CD4-positive, alpha-beta T cell treated with Interleukin-1 beta for 1 hour (primary cell): ENCODE results near the gene DPP10.
"Not testable (repeated sequence)": the region's sequence is repeated elsewhere in the genome, so short reads cannot be mapped to it uniquely, and the experiment has no call there.

Experiments
- DNase-seq, 2 donors: peaks; one replicate each; pipeline ENCODE4 v3.0.0-alpha.2; 2020 to 2022

Gene DPP10

GRCh38 chr2:114517580-114517979 lies 75.1 kb downstream of the DPP10 start:
- DNase-seq, result no peak

DNA sequence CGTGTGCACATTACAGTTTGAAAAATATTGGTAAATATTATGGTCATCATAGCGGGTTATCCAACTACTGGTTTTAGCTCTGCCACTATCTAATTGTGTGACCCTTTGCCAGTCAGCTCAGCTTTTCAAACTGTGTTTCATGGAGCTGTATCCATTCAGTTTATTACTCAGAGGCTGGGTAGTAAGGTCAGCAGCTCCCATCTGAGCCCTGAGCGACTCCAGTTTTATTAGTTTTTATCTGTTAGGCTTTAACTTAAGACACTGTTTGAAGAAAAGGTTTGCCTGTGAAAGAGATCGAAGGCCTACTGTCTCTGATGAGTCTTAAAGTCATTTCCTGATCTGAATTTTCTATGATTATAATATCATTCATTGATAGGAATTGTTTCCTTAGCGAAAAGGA lies 76.3 kb downstream of the DPP10 start:
- no peak for DNase-seq

GRCh38 chr2:114522612-114523011 lies 80.2 kb downstream of the DPP10 start:
- not testable (repeated sequence) for DNase-seq

DNA sequence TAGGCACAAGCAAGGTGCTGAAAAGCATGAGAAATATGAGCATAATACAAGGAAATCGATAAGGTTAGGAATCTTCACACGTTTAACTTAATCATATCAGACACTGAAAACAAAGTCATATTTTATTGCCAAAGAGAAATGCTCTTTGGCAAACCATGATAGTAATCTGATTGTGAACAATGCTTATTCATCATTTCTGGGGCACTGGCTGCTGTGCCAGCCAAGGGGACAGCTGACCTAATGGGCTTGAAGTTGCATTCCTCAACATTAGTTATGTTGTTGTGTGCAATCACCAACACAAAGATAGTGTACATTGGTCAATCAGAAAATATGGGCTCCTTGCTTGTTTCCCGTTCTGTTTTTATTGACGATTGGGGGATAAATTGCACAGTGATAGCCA lies 83.5 kb downstream of the DPP10 start:
- DNase-seq, result no peak

GRCh38 chr2:114526841-114527240 lies 84.4 kb downstream of the DPP10 start:
- no peak for DNase-seq

DNA sequence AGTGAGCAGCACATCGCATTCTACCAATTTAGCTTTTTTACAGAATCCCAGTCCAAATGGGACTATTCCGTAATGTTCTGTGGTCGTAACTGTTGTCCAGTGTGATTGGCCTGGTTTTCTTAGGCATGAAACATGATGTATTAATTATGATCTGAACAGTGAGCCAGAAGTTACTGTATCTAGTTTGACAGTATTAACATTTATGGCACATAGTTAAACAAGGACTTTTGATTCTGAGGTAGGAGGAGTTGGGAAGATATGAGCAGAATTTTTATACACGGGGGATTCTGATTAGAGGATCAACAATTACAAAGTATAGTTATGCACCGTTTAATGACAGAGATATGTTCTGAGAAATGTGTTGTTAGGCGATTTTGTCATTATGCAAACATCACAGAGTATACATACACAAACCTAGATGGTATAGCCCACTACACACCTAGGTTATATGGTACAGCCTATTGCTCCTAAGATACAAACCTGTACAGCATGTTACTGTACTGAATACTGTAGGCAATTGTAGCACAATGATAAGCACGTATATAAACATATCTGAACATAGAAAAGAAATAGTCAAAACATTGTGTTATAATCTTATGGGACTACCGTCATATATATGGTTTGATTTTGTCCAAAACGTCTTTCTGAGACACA lies 85.0 kb downstream of the DPP10 start:
- DNase-seq, result no peak

GRCh38 chr2:114534116-114535084 lies 92.0 kb downstream of the DPP10 start:
- no peak for DNase-seq

DNA sequence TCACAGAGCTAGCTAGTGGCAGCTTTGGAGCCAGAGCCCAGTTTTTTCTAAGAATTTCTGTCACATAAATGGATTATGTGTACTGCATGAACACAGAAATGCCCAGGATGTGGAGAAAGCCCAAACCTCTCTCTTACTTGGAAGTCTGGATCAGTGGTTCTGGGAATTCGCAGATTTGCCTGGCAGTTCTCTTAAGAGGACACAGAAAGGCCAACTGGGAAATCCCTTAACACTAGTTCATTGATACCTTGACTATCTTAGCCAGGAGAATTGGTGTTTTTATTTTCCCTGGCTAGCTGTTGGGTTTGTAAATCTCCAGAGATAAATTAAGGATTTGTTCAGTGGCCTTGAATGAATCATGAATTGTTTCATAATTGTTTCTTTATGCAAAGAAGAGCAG lies 95.3 kb downstream of the DPP10 start:
- no peak for DNase-seq

DNA sequence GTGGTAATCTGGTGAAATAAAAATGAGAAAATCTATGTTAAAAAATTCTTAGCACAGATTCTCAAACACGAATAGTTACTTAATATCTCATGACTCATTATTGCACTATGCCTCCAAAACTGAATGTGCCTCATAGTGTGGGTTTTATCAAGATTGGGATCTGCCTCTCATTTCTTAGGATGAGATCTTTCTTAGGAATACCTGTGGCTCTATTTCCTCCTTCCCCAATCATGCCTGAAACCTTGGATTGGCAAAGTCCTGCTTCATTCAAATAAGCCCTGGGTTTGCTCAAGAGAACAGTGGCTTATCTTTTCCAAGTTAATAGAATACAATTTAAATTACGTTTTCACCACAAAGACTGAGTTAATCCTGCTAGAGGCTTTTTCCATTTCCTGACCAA lies 100.3 kb downstream of the DPP10 start:
- DNase-seq, result no peak

DNA sequence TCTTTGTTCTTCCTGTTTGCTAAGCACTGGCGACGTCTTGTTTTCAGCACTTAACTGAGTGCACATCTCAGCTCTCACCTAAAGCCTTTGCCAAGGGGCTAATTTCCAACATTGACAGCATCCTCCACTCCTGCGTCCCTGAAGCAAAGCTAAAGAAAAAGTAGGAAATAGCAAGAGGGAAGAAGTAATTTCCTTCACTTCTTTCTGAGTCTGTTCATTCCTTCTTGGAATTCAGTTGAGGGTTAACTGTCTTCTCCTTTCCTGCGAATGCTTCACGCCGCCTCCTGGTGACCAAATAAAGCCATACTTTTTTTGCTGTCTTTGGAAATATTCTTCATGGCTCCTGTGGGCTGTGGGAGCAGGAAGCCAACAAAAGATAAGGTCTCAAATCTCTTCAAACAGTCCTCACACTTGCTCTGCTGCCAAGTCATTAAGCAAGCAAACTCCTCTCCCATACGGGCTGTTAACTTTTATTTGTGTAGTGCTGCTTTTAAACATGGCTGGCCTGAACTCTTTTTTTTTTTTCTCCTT lies 100.9 kb downstream of the DPP10 start:
- DNase-seq, result no peak

- DNase-seq, result no peak
These were observed 102.6 kb downstream of the DPP10 start for GRCh38 chr2:114545052-114545451.

DNA sequence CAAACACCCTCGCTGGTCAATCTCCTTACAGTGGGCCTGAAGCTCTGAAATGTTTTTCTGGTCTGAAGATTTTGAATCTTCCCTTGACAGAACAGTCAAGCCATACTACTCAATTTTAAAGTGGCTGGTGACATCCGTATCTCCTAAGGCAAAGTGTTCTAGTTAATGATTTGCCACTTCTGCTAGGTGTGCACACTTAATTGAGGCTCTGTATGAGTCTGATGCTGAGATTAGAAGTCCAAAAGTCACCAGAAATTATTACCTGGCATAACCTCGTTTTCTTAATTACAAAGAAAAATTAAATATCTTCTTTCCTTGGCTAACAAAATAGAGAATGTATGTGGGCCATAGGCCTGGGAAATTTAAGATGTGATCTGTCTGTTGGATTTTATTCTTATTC lies 104.1 kb downstream of the DPP10 start:
- no peak for DNase-seq

GRCh38 chr2:114548151-114548550 lies 105.7 kb downstream of the DPP10 start:
- DNase-seq, result no peak

- no peak for DNase-seq
These were observed 107.9 kb downstream of the DPP10 start for GRCh38 chr2:114550364-114550763.

- no peak for DNase-seq
These were observed 108.7 kb downstream of the DPP10 start for GRCh38 chr2:114550895-114551793.

DNA sequence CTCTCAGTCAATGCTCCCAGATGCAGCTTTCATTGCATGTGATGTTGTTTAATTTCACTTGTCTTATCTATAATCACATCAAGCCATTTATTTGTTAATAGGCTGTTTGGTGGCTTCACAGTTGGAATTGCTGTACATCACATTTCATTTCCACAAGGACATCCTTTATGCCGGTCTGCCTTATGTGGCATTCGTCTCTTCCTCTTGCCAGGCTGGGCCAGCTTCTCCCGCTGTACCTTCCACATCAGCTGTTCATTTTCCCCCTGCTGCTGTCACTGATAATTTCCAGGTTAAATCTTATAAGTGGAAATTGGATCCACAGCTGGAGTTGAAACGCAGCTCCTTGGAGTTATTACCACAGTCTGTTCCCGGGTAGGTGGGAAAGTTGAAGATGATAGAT lies 110.6 kb downstream of the DPP10 start:
- no peak for DNase-seq

GRCh38 chr2:114569166-114569565 lies 126.7 kb downstream of the DPP10 start:
- no peak for DNase-seq

- DNase-seq, result no peak
These were observed 135.2 kb downstream of the DPP10 start for GRCh38 chr2:114577657-114578056.

DNA sequence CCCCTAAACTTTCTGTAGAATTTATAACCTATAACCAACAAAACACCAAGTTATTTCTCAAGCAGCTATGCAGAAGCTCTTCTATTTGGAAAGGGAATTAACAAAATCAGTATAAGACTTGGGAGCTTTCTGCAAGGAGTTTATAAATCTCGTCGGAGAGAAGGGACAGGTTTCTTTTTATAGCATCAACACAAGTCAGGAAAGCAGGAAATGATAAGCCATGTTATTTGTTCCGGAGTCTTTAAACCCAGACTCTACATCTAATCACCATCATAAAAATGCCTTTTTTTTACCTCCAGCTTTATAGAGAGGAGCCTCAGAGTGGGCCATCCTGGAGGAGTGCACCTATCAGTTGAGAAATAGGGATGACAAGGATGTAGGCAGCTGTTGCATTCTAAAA lies 137.1 kb downstream of the DPP10 start:
- no peak for DNase-seq

DNA sequence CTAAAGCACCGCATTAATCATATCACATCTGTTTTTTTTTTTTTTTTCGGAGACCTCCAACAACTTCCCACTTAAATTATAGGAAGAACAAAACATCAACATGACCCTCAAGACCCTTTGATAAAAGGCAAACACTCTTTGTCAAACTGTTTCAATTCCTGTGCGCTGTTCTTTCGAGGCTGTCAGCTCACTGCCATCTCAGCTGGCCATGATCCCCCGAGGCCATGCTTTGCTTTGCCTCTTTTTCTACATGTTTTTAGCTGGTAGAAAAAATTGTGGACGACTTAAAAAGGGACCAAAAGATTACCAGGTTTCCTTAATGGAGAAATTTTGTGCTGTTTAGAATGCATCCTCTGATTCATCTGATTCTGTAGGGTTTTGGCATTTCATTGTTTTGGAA lies 138.2 kb downstream of the DPP10 start:
- no peak for DNase-seq

GRCh38 chr2:114598329-114598728 lies 155.9 kb downstream of the DPP10 start:
- DNase-seq, result no peak

DNA sequence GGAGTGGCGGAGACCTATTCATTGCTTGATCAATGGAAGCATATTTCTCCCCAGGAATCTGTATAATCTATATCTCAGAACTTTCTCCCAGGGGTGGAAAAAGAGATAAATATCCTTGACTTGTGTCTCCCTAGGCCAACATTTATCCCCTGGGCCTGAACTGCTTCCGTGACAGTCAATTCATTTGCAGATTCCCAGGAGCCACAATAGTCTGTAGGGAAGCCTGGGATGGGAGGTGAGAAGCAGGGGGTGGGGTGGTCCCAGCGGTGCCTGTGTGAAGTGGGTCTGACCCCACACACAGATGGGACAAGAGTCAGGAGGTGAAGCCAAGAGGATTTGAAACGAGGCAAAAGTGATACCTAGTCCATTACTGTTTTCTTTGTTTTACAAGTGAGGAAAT lies 166.8 kb downstream of the DPP10 start:
- DNase-seq, result no peak

DNA sequence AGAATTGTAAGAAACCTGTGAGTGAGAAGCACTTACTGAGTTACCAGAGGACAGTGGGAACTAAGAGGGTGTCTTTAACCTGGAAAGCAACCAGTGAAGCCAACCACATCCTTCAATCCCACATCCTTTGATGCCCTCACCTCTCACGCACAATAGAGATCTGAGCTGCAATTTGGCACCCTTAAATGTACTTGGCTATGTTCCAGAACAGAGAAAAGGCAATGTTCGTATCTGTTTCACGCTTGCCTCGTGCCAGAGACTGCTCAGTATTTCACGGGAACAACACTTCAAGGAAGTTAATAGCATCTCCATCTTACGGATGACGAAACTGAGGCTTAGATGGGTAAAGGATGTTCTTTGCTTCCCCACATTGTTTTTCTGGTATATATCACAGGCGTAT lies 167.4 kb downstream of the DPP10 start:
- no peak for DNase-seq
